ENCODE measurements around the gene FBXW12.

DNA sequence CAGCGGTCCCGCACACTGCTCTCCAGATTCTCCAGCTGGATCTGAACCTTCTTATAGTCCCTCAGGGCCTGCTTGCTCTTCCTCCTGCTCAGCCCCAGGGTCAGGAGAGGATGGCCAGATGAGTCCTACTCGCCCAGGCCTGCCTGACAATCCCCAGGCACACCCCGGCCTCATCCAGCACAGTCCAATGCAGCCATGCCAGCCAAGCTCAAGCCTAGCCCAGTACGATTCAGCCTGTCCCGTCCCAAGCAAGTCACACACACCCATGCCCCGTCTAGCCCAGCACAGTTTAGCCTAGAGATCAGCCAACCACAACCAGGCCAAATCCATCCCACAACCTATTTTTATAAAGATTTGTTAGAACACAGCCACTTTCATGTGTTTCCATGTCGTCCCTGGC, 41.1 kb downstream of the FBXW12 start:
- TF ChIP-seq EZH2 (IDR thresholded peaks at IDR 0.05) (no peak), POLR2AphosphoS5 (IDR thresholded peaks at IDR 0.05; ENCODE audit: borderline replicate concordance, low read depth, low read length) (no peak), FOXP2 (optimal IDR thresholded peaks at IDR 0.05; ENCODE audit: control extremely low read depth, extremely low read length, insufficient read depth) (no peak)

Data from SK-N-MC (cell line).